ENCODE data around the gene SLC12A7. TPM values are rescaled to one million over a fixed set of nuclear protein-coding genes. Genes with fewer than 3 reads are reported as not detected.

The SLC12A7 gene
- total RNA-seq, 2 donors from 2014 or later, result 58.9 to 61.6 TPM

GRCh38 chr5:1004461-1005248, 107.2 kb downstream of the SLC12A7 start:
- Histone ChIP-seq H3K27ac (ENCODE audit: low read depth, low read length) (peak overlapping the region; percentile 24), H3K27me3 (ENCODE audit: control insufficient read depth, insufficient read depth, low read length, poor library complexity, severe bottlenecking) (peaks cover 91% of the 10 kb centered on the region), H3K36me3 (ENCODE audit: control insufficient read depth, insufficient read depth, low read length) (no peaks in the 10 kb centered on the region), H3K4me3 (ENCODE audit: low read length) (peak overlapping the region; percentile 58), H3K4me1 (ENCODE audit: control insufficient read depth, insufficient read depth, low read length) (no peaks in the 10 kb centered on the region), H3K9ac (ENCODE audit: extremely low read depth, low read length, poor library complexity, severe bottlenecking) (no peak overlapping the region), H3K9me3 (ENCODE audit: control insufficient read depth, low read length) (no peaks in the 10 kb centered on the region)
- 7% methylated on average over 10 to 88 of the region's 88 CpGs for WGBS, 2 experiments (ENCODE audit: insufficient coverage in 1 of 2, insufficient read length in 1 of 2)
- Mint-ChIP-seq H3K36me3 (ENCODE audit: low read depth) (no peaks in the 10 kb centered on the region), H3K27ac (no peak overlapping the region), H3K4me1 (peaks cover 4% of the 10 kb centered on the region), H3K4me3 (peak overlapping the region; percentile 53), H3K9me3 (no peaks in the 10 kb centered on the region), H3K27me3 (ENCODE audit: insufficient read depth) (peaks cover 77% of the 10 kb centered on the region)
- TF ChIP-seq CTCF (conservative IDR thresholded peaks at IDR 0.05), result peak; percentile 38
- DNase-seq, result peak; percentile 88

GRCh38 chr5:1003296-1003937, 108.4 kb downstream of the SLC12A7 start:
- Mint-ChIP-seq H3K4me3 (peak overlapping the region; percentile 53), H3K36me3 (ENCODE audit: low read depth) (no peaks in the 10 kb centered on the region), H3K9me3 (no peaks in the 10 kb centered on the region), H3K4me1 (peaks cover 2% of the 10 kb centered on the region), H3K27ac (no peak overlapping the region), H3K27me3 (ENCODE audit: insufficient read depth) (peaks cover 87% of the 10 kb centered on the region)
- H3K9me3 ChIP-seq (ENCODE audit: control insufficient read depth, low read length), result no peaks in the 10 kb centered on the region
- DNase-seq, result no peak
- no peak overlapping the region for H3K9ac ChIP-seq (ENCODE audit: extremely low read depth, low read length, poor library complexity, severe bottlenecking)
- no peaks in the 10 kb centered on the region for H3K4me1 ChIP-seq (ENCODE audit: control insufficient read depth, insufficient read depth, low read length)
- H3K36me3 ChIP-seq (ENCODE audit: control insufficient read depth, insufficient read depth, low read length), result no peaks in the 10 kb centered on the region
- 90% methylated on average over 20 to 21 of the region's 21 CpGs for WGBS, 2 experiments (ENCODE audit: insufficient coverage in 1 of 2, insufficient read length in 1 of 2)
- TF ChIP-seq CTCF (conservative IDR thresholded peaks at IDR 0.05), result no peak
- H3K27me3 ChIP-seq (ENCODE audit: control insufficient read depth, insufficient read depth, low read length, poor library complexity, severe bottlenecking), result peaks cover 97% of the 10 kb centered on the region
- no peak overlapping the region for H3K4me3 ChIP-seq (ENCODE audit: low read length)
- H3K27ac ChIP-seq (ENCODE audit: low read depth, low read length), result no peak overlapping the region

GRCh38 chr5:1002836-1003235, 109.0 kb downstream of the SLC12A7 start:
- Histone ChIP-seq H3K4me1 (ENCODE audit: control insufficient read depth, insufficient read depth, low read length) (no peaks in the 10 kb centered on the region), H3K36me3 (ENCODE audit: control insufficient read depth, insufficient read depth, low read length) (no peaks in the 10 kb centered on the region), H3K4me3 (ENCODE audit: low read length) (no peak overlapping the region), H3K27ac (ENCODE audit: low read depth, low read length) (no peak overlapping the region), H3K9ac (ENCODE audit: extremely low read depth, low read length, poor library complexity, severe bottlenecking) (no peak overlapping the region), H3K27me3 (ENCODE audit: control insufficient read depth, insufficient read depth, low read length, poor library complexity, severe bottlenecking) (peaks cover 97% of the 10 kb centered on the region), H3K9me3 (ENCODE audit: control insufficient read depth, low read length) (no peaks in the 10 kb centered on the region)
- Mint-ChIP-seq H3K4me1 (peaks cover 2% of the 10 kb centered on the region), H3K27me3 (ENCODE audit: insufficient read depth) (peaks cover 89% of the 10 kb centered on the region), H3K4me3 (no peak overlapping the region), H3K9me3 (no peaks in the 10 kb centered on the region), H3K27ac (no peak overlapping the region), H3K36me3 (ENCODE audit: low read depth) (no peaks in the 10 kb centered on the region)
- WGBS, 2 experiments (ENCODE audit: insufficient coverage in 1 of 2, insufficient read length in 1 of 2), result 93 to 98% methylated on average over 8 to 13 of the region's 13 CpGs
- no peak for TF ChIP-seq CTCF (conservative IDR thresholded peaks at IDR 0.05)
- DNase-seq, result peak; percentile 27

Measured in endodermal cell (in vitro differentiated cells).